HG02623 (cell line): Measurements from ENCODE around the gene NMNAT1.
"Not testable (repeated sequence)": the region's sequence is repeated elsewhere in the genome, so short reads cannot be mapped to it uniquely, and the experiment has no call there.

Source experiments
- ATAC-seq: cut with Tn5 transposase; IDR thresholded peaks from one replicate; pipeline ENCODE4 v1.9.1; 2021; ENCODE audit warnings: moderate library complexity; ENCODE audit not compliant: unreplicated experiment

NMNAT1 gene

DNA sequence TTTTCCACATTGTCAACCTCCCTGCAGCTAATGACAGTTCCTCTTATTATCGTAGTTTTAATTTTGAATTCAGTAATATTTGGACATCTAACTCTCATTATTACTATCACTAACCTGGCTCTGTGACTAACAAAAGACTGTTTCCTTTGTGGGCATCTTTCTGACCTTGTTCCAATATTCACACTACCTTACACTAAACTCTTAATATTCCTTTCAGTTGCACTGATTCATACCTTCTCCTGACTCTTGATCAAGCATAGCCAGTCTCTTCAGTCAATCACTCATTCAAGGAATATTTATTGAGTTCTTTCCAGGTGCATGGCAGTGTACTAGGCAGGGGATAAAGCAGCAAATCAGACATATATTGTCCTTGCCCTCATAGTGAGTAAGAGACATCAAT lies 25.4 kb upstream of the NMNAT1 start:
- ATAC-seq = no peak

DNA sequence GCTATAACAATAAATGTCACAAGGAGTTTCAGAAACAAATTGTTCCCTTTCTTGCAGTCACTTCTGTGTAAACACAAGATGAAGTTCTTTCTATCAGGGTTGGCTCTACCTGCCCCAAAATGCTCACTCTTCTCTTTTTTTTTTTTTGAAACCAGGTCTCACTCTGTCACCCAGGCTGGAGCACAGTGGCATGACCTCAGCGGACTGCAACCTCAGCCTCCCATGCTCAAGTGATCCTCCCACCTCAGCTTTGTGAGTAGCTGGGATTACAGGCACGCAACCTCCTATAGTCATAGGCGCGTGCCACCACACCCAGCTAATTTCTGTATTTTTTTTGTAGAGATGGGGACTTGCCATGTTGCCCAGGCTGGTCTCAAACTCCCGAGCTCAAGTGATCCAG lies 22.7 kb upstream of the NMNAT1 start:
- no peak for ATAC-seq

DNA sequence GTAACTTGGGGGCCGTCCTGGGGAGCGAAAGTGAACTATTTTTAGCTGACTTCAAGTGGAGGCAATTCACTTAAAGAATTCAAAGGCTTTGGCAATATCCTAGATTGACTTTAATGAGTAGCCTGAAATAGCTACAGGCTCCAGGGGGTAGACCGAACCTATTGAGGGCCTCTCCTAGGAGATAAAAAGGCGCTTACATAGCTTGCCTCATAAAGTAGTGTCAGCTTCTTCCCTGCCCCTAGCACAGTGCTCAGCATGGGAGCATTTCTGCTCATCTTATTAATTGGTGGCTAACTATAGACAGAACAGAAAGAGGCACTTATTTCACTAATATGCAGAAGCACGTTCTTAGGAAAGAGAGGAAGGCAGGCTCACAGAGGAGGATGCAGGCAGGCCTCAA lies 20.9 kb upstream of the NMNAT1 start:
- ATAC-seq = no peak

DNA sequence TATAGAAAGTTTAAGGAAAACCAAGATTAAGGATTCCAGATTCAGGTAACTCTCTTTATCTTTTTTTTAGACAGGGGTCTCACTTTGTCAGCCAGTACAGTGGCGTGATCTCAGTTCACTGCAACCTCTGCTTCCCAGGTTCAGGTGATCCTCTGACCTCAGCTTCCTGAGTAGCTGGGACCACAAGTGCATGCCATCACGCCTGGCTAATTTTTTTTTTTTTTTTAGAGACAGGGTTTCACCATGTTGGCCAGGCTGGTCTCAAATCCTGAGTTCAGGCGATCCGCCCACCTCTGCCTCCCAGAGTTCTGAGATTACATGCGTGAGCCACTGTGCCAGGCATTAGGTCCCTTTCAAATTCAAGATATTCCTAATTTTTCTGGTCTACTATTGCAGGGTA lies 16.0 kb upstream of the NMNAT1 start:
- no peak for ATAC-seq

DNA sequence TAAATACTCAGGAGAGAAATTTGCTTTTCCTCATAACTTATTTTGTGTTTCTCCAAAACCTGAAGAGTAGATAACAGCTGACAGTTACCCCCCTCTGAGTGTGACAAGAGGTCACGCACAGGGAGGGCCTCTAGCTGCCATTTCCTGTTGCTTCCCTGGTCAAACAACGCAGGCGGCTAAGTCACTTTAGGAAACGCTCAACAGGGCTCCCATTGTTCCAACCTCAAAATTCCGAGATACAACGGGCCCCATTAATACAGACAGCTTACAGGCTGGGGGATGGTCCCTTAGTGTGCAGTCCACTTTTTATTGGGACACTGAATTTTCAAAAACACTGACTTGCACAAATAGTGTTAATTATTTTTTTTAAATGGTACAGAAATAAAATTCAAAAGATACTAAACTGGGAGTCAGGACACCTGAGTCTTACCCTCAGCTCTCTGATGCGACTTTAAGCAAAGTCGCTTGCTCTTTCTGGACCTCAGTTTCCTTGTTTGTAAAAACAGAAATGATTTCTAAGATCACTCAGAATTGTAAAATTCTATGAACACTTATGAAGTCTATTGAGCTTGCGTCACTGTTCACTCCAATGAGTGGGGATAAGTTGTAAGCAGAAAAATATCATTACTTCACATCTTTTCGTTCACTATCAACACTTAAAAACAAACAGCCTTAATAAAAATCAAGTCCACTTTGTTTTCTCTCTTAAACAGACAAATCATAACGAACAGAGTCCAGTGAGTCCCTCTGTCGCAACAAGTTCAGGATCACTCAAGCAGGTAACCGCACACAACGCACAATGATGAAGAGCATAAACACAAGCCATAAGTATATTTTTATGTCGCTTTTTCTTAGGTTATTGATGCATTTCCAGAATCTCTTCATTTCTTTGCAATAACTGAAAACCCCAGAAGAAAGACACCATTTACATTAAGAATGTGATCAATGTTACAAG lies 13.6 kb upstream of the NMNAT1 start:
- ATAC-seq = no peak

DNA sequence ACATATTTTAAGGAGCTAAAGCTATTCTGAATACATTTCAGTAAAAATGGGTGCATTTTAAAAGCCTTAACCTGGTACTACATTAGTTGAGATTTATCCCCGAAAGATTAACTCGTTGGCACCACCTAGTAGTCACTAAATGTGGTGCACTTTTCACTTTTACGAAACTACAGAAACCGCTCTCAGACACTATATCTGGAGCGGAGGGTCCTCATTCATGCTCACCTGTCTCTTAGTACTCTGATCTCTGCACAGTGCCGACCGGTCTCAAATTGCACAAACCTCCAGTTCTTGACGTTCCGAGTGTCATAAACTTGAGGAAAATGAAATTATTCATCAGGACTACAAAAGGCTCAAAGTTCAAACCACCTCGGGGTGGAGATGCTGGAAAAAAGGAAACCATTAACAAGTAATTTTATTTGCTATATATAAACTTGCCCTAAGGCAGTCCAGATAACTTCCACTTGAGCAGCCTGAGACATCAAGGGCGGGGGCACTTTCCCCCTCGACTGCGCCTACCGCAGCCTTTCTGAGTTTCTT lies 806 bp upstream of the NMNAT1 start:
- no peak for ATAC-seq

DNA sequence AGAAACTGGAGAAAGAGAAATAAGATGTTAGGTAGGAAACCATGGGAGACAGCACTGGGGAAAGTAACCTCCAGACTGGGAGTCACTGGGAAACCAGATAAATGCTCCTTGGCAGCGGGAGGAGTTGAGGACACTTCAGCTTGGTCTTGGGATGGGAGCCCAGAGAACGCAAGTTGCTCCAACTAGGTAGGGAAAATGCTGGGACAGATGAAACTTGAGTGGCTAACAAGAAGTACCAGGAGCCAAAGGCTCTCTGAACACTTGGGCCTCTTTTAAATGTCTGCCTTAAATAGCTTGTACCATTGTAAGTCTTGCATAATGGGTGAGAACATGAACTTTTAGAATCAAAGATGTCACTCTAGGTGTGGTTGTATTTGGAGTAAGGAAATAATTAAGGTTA lies 3.0 kb downstream of the NMNAT1 start:
- ATAC-seq = no peak

DNA sequence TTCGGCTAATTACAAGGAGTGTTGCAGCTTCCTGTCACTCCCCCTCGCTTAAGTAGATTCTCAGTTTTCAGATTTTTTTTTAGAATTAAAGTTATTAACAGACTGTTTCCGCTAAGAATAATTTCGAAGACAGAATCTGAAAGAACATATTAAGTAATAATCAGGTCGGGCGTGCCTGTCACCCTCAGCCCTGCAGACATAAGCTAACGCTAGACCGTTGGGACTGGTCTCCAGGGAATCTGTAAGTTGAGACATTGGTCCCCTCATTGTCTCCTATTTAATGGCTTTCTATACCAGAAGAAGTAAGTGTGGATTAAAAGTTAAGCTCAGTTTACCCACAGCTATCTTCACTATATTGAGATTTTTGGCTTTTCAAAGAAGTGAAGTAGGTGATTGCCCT lies 14.5 kb downstream of the NMNAT1 start:
- no peak for ATAC-seq

DNA sequence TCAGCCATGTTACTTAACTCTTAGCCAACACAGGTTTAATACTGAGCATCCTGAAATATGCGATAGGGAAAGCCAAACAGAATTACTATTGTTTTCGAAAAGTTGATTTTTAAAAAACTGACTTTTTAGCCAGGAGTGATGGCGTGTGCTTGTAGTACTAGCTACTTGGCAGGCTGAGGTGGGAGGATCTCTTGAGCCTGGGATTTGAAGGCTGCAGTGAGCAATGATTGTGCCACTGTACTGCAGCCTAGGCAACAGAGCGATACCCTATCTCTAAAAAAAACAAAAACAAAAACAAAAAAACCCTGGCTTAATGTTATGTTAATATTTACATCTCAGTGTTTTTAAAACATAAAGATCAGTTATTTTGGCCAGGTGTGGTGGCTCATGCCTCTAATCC lies 16.7 kb downstream of the NMNAT1 start:
- no peak for ATAC-seq

DNA sequence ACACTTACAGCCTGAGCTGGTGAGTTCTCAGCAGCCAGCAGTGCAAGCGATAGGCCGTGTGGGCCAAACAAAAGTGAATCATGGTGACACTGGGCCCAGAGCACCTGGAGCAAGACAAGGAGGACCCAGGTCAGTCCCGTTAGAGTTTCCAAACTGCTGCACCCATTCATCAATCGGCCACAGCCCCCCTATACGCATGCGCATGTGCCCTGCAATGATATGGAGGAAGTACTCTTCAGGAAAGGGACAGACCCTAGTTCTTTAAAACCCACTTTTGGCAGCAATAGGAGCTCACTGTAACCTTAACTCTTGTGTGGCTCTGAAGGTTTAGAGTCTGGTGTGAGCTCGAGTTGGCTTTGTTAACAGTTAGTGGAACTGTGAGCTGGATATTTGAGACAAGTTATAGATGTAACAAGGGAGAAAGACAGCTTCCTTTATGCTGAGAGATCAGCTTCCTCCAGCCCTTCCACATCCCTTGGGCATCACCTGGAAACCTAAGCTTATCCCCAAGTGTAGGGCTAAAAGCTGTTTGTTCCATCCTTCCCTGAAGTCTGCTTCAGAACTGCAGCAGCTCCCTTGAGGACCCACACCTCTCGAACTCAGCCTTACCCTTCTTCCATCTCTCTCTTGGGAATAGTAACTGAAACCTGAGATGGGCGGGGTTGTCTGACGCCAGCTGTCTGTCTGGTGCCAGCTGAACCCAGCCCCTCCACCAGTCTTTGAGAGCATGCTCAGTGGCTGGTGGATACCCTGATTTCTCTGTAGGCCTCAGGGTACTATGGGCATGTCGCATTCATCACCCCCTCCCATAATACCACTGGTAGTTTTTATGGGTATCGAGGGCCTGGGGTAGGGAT lies 17.7 kb downstream of the NMNAT1 start:
- ATAC-seq = no peak

DNA sequence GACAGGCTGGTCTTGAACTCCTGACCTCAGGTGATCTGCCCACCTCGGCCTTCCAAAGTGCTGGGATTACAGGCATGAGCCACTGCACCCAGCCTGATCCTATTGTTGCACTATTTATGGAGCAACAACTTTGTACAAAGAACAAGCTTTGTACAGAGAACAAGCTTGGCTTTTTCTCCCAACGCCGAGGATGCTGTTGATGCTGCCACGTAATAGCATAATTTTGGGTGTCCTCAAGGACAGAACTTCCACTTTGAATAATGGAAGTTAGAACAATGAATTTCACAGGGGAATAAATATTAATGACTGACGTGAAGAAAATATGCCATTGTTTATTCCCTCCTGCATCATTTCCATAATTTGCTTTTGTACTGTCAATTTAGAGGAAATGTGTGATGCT lies 41.0 kb downstream of the NMNAT1 start:
- no peak for ATAC-seq

DNA sequence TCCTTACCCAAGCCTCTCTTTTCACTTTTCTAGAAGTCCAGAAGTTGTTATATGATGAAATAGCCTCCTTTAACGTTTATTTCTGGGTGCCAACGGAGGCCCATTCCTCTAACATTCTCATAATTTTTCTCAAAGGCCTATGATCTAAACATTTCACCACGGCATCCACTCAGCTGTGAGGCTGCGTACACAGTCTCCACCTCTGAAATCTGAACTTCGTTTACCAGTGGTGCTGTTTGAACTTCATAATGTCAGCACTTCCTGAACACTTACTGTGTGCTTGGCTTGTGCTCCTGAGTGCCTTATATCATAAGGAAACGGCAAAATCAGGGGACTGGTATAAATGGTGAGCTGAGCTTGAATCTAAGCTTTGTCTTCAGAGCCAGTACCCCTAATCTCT lies 41.7 kb downstream of the NMNAT1 start:
- ATAC-seq = no peak

DNA sequence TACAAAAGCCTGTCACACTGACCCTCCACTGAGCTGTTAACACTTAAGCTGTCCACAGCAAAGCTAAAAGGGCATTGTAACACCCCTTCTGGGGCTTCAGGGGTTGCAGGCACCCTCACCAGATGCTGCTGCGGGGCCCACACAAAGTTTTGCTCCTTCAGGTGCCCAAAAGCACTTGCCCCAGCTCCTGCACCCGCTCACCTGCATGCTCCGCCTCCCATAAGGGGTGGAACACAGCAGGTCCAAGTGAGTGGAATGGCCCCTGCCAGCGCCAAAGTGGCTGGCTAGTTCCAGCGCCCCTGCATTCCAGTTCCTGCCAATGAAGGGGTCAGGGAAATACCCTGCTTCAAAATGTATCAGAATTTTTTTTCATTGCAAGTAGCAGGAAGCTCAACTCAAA lies 46.5 kb downstream of the NMNAT1 start:
- ATAC-seq = no peak

DNA sequence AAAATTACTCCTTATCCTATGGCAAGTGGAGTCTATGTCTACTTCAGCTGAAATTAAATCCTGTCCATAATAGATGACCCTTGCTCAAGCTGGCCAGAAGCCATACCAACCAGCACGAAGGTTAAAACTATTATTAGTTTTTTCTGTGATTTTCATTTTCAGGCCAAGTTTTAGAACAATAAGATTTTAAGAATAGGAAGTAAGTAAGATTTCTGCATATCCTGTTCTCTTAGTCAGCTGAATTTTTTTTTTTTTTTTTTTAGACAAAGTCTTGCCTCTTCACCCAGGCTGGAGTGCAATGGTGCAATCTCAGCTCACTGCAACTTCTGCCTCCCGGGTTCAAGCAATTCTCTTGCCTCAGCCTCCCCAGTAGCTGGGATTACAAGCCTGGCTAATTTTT lies 47.7 kb downstream of the NMNAT1 start:
- no peak for ATAC-seq

DNA sequence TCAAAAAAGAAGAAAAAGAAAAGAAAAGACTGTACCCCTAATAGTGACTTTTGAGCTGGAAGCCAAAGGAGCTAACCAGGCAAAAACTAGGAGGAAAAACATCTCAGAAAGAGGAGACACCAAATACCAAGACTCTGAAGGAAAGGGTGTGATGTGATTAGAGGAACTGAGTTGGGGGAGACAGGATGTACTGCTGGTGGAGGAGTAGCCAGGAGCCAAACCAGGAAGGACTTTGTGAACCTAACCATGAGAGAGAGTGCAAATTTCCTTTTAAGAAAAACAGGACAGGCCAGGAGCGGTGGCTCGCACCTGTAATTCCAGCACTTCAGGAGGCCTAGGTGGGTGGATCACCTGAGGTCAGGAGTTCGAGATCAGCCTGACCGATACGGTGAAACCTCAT lies 49.6 kb downstream of the NMNAT1 start:
- no peak for ATAC-seq

DNA sequence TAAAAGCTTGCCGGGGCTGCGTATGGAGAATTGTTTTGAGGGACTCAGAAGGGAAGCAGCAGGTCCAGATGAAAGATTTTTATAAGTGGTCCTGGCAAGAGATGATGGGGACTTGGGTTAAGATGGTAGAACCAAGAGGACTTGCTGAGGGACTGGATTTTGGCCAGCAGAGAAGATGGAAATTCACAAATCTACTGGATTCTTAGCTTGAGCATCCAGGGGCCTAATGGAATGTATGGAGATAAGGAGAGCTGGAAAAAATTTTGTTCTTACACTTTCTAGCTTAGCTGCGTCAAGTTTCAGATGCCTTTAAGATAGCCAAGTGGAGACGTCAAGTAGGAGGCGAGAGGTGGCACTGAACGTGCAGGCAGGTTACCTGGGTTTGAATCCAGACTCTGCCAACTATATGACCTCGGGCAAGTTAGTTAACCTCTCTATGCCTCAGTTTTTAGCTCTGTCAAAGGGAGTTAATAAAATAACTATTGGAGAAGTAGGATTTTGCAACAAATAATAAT lies 50.3 kb downstream of the NMNAT1 start:
- ATAC-seq = no peak

DNA sequence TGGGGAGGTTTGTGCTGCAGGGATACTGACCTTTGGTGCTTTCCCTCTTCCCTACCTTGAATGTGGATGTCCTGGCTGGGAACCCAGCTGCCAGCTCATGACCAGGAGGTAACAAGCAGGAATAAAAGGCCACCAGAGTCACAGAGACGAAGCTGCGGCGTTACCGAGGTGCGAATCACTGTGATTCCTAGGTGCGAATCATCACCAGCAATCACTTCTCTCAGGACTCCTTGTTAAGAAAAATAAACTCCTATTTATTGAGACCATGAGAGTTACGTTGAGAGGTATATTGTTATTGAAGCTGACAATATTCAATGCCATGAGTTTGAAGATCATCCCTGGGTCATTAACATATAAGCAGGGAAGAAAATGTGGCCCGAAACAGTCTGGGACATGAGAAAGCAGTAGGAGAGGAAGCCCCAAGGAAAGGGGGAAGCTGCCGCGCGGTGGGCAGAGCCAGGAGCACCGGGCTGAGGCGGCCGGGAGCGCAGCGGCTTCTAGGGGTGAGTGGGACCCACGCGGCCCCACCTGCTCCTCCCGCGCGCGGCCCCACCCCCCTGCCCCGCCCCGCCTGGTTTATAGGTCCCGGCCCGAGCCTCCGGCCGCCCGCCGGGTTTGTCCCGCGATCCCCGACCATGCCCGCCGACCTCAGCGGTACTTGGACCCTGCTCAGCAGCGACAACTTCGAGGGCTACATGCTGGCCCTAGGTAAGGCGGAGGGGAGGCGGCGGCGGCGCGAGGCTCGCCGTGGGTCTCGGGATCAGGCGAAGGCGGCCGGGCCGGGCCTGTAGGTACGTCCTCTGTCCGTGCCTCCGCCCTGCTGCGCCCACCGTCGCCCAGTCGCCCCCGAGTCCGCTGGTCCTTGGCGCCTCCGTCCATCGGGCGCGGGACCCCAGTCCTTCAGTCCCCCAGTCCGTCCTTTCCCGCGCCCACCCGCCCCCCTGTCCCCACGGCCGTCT lies 53.6 kb downstream of the NMNAT1 start, which contains the start of gene RBP7:
TSS of gene RBP7 (plus strand) at position 605 of the 959 bp plus-strand sequence. CDS start at position 636, 31 bp downstream.
- no peak for ATAC-seq

DNA sequence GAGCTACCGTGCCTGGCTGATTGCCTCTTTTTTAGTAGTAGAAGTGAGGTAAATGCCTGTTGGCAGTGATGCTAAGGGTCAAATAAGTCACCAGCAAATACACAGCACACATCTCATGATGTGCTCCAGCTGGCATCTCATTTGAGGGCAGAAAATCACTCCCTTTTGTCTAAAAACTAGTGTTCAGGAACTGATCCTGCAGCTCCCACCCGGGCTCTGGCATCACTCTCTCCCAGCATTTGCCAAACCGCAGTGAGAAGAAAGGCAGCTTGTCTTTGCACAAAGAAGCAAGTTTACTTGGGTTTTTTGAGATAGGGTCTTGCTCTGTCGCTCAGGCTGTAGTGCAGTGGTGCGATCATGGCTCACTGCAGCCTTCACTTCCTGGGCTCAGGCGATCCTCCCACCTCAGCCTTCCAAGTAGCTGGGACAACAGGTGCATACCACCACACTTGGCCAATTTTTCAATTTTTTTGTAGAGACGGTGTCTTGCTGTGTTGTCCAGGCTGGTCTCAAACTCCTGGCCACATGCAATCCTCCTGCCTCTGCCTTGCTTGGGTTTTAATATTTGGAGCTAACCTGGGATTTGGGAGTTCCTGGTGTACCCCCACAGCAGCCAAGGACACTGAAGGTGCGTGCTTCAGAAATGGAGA lies 57.9 kb downstream of the NMNAT1 start:
- no peak for ATAC-seq

DNA sequence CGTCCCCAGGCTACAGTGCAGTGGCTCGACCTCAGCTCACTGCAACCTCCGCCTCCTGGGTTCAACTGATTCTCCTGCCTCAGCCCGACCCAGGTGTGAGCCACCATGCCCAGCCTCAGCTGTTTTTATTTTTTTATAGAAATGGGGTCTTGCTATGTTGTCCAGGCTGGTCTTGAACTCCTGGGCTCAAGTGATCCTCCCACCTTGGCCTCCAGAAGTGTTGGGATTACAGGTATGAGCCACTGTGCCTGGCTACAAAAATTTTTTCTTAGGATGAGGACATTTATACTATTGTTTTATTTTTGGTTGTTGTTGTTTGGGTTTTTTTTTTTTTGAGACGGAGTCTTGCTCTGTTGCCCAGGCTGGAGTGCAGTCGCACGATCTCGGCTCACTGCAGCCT lies 62.0 kb downstream of the NMNAT1 start:
- not testable (repeated sequence) for ATAC-seq

DNA sequence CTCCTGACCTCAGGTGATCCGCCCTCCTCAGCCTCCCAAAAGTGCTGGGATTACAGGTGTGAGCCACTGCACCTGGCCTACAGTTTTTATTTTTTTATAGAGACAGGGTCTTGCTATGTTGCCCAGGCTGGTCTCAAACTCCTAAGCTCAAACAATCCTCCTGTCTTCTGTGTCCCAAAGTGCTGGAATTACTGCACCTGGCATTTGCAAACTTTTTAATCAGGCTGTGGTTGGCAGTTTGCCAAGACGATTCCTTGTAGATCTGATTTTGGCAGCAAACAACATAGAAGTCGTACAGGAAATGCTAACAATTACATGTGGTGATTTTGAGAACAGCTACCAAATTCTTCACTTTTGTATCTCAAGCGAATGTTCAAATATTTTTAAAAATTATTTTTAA lies 63.9 kb downstream of the NMNAT1 start:
- ATAC-seq = no peak
